ENCODE results near the gene GFAP.

Gene GFAP

GRCh38 chr17:44894642-44895041, 20.7 kb downstream of the GFAP start:
- no peak for DNase-seq

GRCh38 chr17:44892250-44892649, 23.1 kb downstream of the GFAP start:
- DNase-seq, result no peak

- DNase-seq, result no peak
Measured at GRCh38 chr17:44889003-44889402, 26.3 kb downstream of the GFAP start.

- DNase-seq, result no peak
Measured at GRCh38 chr17:44887971-44888954, 27.0 kb downstream of the GFAP start.

- no peak for DNase-seq
Measured at GRCh38 chr17:44887016-44887415, 28.3 kb downstream of the GFAP start.

- DNase-seq, result no peak
Measured at GRCh38 chr17:44884941-44885340, 30.4 kb downstream of the GFAP start.

GRCh38 chr17:44881145-44881544, 34.2 kb downstream of the GFAP start:
- DNase-seq, result no peak

- DNase-seq, result no peak
Measured at GRCh38 chr17:44880062-44880461, 35.2 kb downstream of the GFAP start.

GRCh38 chr17:44879376-44879775, 35.9 kb downstream of the GFAP start:
- no peak for DNase-seq

- peak; percentile 3 for DNase-seq
Measured at GRCh38 chr17:44878627-44879221, 36.6 kb downstream of the GFAP start.

- DNase-seq, result no peak
Measured at GRCh38 chr17:44877121-44877520, 38.2 kb downstream of the GFAP start.

- DNase-seq, result no peak
Measured at GRCh38 chr17:44875761-44876160, 39.5 kb downstream of the GFAP start.

- peak; percentile 86 for DNase-seq
Measured at GRCh38 chr17:44872131-44872768, 43.0 kb downstream of the GFAP start.

GRCh38 chr17:44871556-44871955, 43.7 kb downstream of the GFAP start:
- DNase-seq, result no peak

GRCh38 chr17:44867841-44868240, 47.5 kb downstream of the GFAP start:
- no peak for DNase-seq

- DNase-seq, result no peak
Measured at GRCh38 chr17:44865931-44866330, 49.4 kb downstream of the GFAP start.

- peak; percentile 56 for DNase-seq
Measured at GRCh38 chr17:44865231-44865660, 50.1 kb downstream of the GFAP start.

- no peak for DNase-seq
Measured at GRCh38 chr17:44864831-44865230, 50.5 kb downstream of the GFAP start.

GRCh38 chr17:44863061-44863918, 52.0 kb downstream of the GFAP start:
- no peak for DNase-seq

- no peak for DNase-seq
Measured at GRCh38 chr17:44862278-44862914, 52.9 kb downstream of the GFAP start.

- no peak for DNase-seq
Measured at GRCh38 chr17:44859701-44860100, 55.6 kb downstream of the GFAP start.

GRCh38 chr17:44854192-44854591, 61.1 kb downstream of the GFAP start:
- no peak for DNase-seq
